HG03159 (cell line): Measurements from ENCODE around the gene RAD50.

Source experiments
- ATAC-seq: cut with Tn5 transposase; IDR thresholded peaks from one replicate; pipeline ENCODE4 v1.9.1; 2021; ENCODE audit warnings: mild to moderate bottlenecking, moderate library complexity; ENCODE audit not compliant: unreplicated experiment

The RAD50 gene

DNA sequence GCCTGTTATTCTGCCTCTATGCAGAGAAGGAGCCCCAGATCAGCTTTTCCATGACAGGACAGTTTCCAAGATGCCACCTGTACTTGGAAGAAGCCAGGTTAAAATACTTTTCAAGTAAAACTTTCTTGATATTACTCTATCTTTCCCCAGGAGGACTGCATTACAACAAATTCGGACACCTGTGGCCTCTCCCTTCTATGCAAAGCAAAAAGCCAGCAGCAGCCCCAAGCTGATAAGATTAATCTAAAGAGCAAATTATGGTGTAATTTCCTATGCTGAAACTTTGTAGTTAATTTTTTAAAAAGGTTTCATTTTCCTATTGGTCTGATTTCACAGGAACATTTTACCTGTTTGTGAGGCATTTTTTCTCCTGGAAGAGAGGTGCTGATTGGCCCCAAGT lies 116.7 kb downstream of the RAD50 start:
- no peak for ATAC-seq

DNA sequence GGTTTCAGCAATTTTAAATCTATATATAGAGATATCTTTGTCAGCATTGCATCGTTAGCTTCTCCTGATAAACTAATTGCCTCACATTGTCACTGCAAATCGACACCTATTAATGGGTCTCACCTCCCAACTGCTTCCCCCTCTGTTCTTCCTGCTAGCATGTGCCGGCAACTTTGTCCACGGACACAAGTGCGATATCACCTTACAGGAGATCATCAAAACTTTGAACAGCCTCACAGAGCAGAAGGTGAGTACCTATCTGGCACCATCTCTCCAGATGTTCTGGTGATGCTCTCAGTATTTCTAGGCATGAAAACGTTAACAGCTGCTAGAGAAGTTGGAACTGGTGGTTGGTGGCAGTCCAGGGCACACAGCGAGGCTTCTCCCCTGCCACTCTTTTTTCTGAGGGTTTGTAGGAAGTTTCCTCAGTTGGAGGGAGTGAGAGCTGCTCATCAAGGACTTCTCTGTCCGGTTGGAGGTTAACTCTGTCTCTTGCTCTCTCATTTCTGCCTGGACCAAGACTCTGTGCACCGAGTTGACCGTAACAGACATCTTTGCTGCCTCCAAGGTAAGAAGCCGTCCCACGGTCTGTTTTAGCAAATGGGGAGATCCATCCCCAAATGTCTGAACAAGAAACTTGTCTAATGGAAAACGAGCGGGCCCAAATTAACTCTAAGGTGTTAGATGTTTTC lies 117.3 kb downstream of the RAD50 start, which contains the start of gene IL4:
TSS of gene IL4 (plus strand) at position 51 of the 692 bp plus-strand sequence. CDS start at position 113, 62 bp downstream.
- no peak for ATAC-seq

DNA sequence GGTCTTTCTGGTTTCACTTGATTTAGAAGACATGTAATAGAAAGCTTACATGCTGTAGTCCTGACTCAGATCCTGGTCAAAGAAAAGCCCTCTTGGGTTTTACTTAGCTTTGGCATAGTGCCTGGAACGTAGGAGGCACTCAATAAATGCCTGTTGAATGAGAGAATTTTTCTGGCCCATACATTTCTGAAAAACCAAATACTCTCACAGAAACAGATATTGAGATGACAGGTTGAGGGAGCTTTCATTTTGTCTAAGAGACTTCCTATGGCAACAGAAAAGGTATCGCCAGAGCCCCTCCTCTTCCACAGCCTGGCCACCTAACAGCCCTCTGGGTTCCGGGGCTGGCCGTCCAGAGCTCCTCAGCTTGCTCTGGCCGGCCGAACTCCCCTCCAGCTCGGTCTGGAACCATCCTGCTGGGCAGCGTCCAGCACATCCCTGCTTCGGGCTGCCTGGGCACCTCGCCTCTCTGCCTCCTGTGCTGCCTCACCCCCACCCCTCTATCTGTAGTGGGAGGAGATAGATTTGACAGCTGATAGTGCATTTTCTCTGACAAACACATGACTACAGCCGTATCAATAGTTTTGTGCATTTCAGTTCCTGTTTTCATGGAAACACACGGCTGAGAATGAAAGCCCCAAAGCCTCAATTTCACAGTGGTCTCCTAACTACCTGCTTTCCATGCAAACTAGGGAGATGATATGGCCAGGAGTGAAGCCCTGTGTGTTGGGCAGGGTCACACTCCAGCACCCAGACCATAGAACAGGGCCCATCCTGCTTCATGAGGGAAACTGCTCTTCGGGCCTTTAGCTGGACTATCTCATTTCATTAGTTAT lies 118.1 kb downstream of the RAD50 start:
- ATAC-seq: peak; percentile 78

DNA sequence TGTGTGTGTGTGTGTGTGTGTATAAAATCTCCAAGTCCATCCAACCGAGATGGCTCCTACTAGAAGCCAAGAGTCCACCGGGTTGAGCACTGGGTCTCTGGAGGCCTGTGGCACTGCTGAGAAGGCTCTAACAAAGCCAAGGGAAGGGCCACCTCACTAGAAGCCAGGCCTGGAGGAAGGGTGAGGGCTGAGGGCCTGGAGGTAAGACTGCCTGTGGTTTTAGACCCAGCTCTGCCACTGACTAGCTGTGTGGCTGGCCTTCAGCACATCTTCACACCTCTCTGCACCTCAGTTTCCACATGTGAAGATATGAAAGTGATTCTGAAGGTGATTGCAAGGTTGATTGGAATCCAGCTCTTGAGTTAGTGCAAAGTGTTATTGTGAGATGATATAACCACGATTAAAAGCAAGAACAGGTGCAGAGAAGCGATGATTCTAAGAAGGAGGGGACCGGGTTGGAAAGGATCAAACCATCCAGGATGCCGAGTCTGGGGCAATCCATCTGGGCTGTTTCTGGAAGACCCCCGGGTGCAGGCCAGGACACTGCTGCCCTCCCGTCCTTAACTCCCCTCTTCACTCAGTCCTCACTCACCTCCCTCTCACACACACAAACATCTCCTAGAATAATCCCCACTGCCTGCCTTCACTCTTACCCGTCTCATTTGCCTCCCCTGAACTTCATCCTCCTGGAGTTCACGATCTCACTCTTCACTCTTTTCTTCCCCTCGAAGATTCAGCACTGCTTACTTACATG lies 119.3 kb downstream of the RAD50 start:
- no peak for ATAC-seq

DNA sequence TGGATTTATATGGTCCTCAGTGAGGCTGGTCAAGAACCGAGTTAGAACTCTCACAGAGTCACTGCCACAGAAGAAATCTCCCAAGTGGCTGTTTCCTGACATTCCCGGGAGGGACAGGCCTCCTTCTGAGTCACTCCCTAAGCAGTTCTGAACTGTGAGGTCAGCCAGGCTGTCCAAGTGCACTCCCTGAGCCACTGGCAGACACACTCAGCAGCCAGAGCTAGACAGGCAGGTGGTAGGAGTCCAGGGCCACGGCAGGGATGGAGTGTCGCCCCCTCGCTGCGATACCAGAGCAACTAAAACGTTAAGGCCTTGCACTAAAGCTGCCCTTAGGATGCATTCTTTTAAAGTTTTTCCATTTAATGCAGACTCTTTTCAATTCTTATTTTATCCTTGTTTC lies 120.4 kb downstream of the RAD50 start:
- ATAC-seq: no peak

DNA sequence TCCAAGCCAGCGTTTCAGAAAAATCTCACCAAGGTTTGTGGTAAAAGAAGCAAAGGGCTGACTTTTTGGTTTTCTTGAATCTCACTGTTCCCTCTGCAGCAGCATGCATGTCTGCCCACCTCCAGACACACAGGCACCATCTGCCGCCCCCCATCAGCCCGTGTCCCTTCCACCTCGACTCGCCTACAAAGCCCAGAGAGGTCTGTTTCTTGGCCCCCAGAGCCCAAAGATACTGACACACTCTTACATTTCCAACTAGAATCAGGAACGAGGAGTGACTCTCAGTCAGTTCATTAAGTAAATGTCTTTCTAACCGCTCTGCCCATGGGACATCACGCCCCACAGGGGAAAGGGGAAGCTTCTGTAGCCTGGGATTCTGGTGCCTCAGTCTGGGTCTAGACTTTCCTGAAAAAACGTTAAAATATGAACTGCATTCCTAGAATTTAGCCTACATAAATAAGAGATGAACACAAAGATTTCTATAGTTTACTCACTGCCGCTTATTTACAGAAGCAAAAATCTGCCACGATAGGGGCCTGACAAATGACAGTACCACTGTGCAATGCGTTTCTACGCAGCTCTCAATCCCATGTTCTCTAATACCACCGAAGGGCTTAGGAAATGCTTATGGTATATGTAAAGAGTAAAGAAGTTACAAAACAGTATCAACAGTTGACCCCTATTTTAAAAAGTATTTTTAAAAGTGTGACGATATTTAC lies 121.1 kb downstream of the RAD50 start:
- ATAC-seq: no peak

DNA sequence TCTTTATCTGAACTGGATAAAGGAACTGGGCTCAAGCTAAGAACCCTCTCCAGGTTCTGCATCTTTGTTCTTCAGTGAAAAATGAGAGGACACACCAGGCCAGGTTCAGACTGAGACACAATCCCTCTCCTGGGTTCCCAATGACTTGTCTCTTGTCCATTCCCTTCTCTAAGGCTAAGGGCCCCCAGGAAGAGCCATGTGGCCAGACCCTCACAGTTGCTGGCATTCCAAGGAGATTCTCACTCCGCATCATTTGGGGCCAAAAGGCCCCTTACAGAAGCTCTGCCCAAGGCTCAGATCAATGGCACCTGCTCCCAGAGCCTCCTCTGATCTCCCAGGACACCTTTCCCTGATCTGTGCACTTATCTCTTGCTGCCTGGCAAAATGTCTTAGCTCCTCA lies 122.0 kb downstream of the RAD50 start:
- no peak for ATAC-seq

DNA sequence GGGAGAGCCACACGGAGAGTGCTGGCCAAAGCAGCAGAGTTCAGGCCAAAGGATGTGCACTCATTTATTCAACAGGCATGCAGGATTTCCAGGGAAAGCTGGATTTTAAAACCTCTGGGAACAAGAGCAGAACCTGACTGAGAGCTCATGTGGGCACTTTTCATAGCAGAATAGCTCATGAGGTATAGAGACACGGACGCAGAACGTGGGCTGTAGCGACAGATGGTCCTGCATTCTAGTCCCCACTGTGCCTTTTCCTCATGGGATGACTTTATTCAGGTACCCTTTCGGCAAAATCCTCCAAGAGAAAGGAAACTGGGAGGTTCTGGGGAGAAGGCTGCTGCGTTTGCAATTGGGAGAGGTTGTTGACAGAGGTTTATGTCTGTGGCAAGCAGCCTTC lies 122.4 kb downstream of the RAD50 start:
- ATAC-seq: no peak

DNA sequence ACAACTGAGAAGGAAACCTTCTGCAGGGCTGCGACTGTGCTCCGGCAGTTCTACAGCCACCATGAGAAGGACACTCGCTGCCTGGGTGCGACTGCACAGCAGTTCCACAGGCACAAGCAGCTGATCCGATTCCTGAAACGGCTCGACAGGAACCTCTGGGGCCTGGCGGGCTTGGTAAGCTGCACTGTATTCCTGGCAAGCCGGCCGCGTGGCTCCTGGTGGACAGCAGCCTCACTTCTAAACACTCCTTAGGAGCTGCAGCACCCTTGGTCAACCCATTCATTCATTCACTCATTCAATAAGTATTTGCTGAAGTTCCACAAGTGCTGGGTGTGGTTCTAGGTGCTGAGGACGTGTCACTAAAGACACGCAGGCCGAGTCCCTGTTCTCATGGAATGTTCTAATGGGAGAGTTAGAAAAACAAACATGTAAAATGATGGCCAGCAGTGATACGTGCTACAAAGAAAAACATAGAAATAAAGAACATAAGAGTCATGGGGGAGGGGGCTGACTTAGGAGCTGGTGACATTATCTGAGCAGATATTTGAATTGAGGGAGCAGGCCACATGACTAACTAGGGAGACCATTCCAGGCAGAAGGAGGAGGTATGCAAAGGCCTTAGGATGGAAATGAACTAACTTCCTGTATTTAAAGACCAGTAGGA lies 123.1 kb downstream of the RAD50 start:
- no peak for ATAC-seq

DNA sequence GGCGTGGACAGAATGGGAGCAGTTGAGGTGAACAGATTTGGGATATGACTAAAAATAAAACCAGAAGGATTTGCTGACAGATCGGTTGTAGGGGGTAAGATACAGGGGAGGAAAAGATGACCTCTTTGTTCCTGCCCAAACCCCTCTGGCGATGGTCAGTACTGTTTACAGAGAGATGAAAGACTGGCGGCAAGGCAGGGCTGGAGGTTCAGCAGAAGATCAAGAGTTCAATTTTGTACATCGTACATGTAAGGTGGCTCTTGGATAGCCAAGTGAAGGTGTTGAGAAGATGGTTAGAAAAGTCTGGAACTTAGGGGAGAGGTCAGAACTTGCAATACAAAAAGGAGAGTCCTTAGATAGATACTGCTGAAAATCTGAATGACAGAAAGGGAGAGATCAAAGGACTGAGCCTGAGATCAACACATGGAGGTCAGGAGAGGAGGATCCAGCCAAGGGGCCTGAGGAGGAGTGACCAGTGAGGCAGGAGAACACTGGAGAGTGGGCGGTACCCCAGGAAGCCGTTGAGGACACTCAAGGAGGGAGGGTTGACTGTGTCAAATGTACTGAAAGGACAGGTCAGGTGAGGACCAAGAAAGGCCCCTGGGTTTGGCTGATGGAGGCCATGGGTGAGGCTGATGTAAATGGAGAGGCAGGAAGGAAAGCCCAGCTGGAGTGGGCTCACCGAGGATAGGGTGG lies 124.2 kb downstream of the RAD50 start:
- no peak for ATAC-seq

DNA sequence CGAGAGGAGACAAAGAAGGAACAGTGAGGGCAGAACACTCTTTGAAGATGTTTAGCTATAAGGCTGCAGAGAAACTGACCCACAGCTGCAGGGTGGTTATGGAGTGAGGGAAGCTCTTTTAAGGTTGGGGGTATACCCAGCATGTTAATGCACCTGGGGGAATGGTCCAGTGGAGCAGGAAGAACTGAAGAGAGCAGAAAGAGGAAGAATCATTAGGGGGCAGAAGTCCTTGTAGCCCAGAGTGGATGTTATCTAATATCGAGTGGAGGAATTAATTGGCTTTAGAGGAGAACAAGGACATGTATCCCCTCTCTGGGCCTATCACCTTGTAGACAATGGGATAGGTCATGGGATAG lies 124.7 kb downstream of the RAD50 start:
- ATAC-seq: no peak

DNA sequence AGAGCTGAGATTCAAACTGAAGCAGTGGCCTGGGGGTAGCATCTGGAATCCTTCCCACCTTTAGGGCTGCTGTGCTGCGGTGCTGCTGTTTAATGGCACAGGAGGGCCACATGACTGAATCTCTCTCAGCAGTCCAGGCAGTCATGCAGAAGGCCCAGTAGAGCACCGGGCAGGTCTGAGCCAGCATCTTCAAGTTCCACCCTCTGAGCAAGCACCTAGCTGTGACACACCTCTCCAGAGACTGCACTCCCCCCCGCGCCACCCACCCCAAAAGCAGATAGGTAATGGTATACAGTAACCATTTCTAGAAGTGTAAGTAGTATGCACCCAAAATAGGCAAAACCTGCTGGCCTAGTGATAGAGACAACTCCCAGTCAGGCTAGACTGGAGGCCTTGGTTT lies 125.2 kb downstream of the RAD50 start:
- no peak for ATAC-seq

DNA sequence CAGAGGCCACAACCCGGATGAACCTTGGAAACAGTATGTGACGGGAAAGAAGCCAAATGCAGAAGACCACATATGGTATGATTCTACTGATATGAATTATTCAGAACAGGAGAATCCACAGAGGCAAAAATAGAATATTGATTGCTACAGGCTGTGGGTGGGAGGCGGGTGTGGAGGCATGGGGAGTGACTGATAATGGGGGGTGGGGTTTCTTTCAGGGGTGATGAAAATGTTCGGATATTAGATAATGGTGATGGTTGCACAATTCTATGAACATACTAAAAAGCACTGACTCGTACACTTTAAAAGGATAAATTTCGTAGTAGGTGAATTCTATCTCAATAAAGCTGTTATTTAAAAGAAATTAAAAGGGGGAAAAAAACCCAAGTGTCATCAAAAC lies 127.7 kb downstream of the RAD50 start:
- ATAC-seq: no peak

DNA sequence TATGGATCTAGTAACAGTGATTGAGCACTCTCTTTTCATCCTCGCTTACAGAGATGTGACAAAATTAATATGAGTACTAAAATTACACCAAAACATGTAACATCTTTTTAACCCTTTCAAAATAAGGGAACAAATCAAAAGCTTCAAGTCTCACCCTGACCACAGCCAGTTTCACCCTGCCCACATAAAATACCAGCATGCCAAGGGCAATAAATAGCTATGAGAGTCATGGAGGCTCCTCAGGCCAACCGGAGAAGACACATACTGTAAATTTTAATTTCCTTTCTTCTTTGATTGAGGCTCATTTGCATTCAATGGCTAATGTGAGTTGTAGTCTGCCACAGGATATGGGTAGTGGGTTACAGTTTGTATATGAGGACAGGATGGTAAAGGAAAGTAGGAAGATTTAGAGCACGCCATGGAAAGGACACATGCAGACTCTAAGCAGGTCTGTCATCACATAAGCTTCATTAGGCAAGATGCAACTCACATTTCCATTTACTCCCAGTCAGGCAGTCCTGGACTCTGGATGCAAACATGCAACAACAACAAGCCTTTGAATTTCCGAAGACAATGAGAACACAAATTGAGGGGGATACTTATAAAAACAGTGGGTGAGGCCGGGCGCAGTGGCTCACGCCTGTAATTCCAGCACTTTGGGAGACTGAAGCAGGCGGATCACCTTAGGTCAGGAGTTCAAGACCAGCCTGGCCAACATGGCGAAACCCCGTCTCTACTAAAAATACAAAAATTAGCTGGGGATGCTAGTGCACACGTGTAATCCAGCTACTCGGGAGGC lies 128.3 kb downstream of the RAD50 start:
- no peak for ATAC-seq

DNA sequence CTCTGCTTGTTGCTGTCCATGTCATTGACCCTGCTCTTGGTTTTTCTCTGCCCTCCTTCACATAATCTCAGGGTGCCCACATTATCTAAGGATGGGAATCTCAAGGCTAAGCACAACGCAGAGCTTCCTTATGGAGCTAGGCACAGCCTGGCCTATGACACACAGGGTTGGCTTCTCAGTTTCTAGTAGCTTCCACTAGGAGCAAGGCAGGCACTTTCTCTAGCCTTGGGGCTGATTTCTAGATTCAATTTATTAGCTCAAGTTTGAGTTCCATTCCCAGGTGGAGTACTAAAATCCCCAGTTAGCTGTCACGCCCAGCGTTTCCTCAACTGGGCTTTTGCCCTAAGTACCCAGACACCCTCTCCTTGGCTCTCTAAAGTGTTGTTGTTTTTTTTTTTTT lies 129.4 kb downstream of the RAD50 start:
- ATAC-seq: no peak

DNA sequence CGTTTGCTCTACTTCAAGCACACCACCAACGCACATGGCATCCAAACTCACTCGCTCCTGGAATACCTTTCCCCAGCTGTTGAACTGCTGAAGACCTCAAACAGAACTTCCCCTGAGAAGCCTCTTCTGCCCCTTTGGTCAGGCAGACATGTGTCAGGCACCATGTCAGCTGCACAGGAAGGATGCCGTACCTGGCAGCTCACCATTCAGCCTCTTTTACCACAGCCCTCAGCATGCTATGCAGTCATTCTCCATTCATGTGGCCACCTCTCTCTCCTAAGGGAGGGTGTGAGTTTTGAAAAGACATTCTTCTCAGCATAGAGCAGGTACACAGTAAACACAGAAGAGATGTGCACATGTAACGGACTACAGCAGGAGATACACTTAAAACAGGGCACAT lies 131.2 kb downstream of the RAD50 start:
- no peak for ATAC-seq

DNA sequence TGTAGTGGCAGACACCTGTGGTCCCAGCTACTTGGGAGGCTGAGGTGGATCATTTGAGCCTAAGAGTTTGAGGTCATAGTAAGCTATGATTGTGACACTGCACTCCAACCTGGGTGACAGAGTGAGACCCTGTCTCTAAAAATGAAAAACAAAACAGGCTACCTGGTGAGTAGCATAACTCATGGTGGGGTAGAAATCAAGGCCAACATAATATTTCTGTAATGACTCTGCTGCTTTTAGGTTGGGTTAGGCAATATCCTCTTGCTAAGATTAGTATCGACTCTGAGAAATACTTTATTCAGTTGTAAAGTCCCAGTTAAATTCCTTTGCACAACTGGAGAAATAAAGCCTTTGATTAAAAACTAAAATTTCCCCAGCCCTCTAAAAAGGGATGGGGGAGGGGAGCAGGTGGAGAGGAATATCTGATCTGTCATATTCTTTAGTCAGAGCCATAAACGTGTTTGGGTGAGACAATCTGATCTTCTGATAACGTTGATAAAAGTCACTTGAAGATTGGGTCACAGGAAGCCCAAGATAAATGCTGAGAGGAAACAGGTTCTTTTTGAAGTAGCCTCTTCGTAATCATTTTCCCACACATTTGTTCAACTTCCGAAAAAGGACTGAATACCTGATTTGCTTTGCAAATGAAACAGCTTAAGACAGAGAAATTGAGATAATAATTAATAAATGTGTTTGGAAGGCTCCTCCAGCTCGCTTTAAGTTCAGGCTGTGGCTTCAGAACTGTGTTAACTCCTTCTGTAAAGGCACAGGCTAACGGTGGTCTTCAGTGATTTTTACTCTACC lies 132.0 kb downstream of the RAD50 start:
- peak; percentile 40 for ATAC-seq

DNA sequence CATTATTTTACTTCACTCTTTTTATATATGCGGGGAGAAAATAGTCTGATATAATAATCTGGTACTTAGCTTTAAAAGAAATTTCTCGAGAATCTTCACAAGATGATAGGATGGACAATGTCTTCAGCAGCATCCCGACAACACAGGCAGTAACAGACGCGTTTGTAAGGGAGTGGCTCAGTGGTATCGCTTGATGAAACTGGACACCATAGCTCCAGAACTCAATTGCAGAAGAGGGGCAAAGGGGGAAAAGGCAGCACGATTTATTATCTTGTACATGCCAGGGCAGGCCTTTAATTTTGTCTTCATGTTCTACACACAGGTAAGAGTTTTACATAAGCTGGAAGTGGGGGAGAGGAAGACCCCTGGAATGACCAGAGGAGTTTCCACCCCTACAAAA lies 132.7 kb downstream of the RAD50 start:
- ATAC-seq: no peak
